Fibroblast of upper back skin (primary cell): ENCODE results near the gene MACROH2A2.
"Not testable (repeated sequence)": the region's sequence is repeated elsewhere in the genome, so short reads cannot be mapped to it uniquely, and the experiment has no call there.

Experiments used
- DNase-seq: peaks from one replicate; pipeline ENCODE4 v3.0.0-alpha.2; 2013

The MACROH2A2 gene

DNA sequence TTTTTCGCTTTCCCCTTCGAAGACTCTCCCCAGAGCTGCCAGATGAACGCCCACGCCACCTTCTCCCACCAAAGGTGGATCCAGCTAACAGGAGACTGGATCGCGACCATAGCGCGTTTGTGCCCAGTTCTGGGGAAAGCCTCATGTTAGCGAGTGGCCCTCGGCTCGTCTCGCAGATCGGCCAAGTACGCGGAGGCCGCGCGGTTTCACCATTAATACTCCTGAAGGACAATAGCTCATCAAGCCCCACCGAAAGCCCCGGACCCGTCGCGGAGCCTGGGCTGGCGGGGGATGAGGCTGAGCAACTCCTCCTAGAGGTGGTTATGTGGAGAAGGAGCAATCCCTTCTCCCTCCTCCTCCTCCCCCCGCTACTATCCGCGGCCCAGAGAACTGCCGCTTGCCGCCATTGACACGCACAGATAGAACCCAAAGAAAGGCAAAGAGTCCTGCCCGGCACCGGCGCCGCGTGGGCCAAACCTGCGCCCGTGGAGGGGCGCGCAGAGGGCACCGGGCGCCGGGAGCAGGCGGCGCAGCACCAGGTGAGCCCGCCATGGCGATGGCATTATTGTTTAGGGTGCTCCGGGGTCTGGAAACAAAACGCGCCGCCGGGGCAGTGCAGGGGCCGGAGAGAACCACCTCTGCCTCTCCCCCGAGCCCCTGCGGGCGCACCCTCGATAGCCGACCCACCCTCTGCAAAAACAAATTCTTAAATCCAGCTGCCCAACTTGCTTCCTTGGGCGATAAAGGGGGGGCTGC is at the start of gene MACROH2A2:
MACROH2A2 (plus strand) TSS at position 385 of the 756 bp plus-strand sequence. CDS start 22,813 bp downstream, outside the sequence.
- DNase-seq: peak; percentile 74

GRCh38 chr10:70007116-70007820 is 45.4 kb upstream of the MACROH2A2 start:
- DNase-seq: no peak

GRCh38 chr10:70031215-70031614 is 21.4 kb upstream of the MACROH2A2 start:
- DNase-seq: no peak

DNA sequence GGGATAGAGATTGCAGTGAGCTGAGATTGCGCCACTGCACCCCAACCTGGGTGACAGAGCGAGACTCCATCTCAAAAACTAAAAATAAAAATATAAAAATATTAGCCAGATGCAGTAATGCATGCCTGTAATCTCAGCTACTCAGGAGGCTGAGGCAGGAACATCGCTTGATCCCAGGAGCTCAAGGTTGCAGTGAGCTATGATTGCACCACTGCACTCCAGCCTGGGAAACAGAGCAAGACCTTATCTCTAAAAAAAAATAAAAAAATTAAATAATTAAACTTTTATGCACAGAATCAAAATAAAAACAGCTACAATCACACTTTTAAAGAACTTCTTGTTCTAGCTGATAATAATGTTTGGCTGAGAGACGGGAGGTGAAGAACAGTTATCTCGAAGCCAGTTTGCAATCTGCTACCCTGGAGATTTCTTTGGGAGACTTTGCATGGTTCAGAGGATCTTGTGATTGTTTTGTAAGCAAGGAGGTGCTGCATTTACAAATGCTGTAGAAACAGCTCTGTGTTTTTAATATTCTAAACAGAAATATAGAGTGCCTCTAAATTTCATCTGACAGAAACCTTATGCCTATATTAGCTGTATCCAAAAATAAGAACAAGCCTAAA is 19.9 kb upstream of the MACROH2A2 start:
- DNase-seq: no peak

GRCh38 chr10:70034232-70034631 is 18.4 kb upstream of the MACROH2A2 start:
- no peak for DNase-seq

- no peak for DNase-seq
These were observed 17.1 kb upstream of the MACROH2A2 start for GRCh38 chr10:70035531-70035930.

- no peak for DNase-seq
These were observed 13.7 kb upstream of the MACROH2A2 start for GRCh38 chr10:70038923-70039322.

GRCh38 chr10:70041016-70041415 is 11.6 kb upstream of the MACROH2A2 start:
- DNase-seq: no peak

DNA sequence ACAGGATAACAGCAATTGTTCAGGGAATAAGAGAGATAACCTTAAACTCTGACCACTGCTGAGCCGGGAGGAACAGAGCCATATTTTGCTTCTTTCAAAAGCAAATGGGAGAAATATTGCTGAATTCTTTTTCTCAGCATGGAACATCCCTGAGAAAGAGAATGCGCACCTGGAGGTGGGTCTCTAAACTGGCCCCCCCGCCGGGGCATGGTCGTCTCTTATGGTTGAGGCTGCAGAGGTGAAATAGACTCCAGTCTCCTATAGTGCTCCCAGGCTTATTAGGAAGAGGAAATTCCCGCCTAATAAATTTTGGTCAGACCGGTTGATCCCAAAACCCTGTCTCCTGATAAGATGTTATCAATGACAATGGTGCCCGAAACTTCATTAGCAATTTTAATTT is 10.9 kb upstream of the MACROH2A2 start:
- not testable (repeated sequence) for DNase-seq

DNA sequence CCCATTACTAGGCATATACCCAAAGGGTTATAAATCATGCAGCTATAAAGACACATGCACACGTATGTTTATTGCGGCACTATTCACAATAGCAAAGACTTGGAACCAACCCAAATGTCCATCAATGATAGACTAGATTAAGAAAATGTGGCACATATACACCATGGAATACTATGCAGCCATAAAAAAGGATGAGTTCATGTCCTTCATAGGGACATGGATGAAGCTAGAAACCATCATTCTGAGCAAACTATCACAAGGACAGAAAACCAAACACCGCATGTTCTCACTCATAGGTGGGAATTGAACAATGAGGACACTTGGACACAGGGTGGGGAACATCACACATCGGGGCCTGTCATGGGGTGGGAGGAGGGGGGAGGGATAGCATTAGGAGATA is 5.6 kb upstream of the MACROH2A2 start:
- DNase-seq: not testable (repeated sequence)

DNA sequence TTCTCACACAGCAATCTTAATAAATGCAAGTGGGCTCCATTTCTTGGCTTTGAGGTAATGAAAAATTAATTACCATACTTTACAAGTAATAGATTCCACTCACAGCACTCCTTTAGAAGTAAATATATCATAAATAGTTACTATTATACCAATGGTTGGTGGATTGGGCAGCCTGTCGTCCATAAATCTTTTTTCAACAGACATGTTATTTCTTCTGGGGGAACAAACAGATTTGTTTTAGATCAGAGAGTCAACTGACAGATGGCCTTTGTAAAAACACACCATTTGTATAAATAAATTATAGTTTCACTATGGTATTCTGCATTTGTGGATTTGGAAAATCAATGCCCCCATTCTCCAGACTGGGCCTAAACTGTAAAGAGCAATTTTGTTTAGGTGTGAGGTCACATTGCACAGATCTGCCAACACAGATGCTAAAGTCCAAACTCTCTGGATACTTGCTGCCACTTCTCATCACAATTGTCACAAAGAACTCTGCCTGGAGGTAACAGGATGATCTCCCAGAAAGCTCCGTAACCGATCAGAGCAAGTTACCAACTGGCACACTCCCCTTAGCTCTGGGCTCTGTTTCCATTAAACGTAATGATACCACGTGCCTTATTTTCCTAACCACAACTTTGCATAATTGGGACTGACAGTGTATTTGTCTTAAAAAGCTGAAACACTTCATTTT is 4.5 kb upstream of the MACROH2A2 start:
- no peak for DNase-seq

- no peak for DNase-seq
These were observed 798 bp upstream of the MACROH2A2 start for GRCh38 chr10:70051848-70052247.

- peak; percentile 7 for DNase-seq
These were observed 683 bp downstream of the MACROH2A2 start for GRCh38 chr10:70053218-70053840.

- peak; percentile 19 for DNase-seq
These were observed 1.2 kb downstream of the MACROH2A2 start for GRCh38 chr10:70053841-70054288.

DNA sequence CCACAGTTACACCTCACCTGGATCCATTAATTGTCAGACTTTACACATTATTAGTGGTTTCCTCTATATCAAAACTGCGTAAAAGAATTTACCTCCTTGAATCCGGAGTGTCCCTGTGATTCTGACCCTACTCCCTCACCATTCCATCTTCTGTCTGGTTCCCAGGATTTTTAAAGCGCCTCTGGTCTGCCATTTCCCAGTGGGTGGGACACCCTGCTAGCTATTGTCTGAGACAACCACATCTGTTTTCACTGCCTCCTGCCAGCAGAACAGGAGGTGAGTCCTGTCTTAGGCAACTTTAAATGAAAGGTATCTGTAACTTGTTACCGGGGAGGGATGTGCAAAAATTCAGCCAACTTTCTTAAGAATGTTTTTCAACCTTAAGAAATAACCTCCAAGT is 2.3 kb downstream of the MACROH2A2 start:
- no peak for DNase-seq

DNA sequence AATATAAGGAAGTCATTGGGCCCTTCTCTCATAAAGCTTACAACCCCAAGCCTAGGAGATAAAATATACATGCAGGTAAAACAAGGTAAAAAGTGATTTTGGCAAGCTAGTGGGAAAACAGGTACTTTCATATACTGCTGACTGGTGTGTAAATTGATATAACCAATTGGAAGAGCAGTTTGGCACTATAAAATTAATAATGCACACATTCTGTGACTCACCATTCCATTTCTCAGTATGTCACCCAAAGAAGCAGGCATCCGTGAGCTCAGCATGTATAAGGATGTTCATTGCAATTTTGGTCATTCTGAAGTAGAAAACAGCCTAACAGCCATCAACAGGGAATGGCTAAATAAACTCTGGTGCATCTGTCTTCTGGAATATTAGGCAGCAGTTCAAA is 2.9 kb downstream of the MACROH2A2 start:
- DNase-seq: peak; percentile 53

DNA sequence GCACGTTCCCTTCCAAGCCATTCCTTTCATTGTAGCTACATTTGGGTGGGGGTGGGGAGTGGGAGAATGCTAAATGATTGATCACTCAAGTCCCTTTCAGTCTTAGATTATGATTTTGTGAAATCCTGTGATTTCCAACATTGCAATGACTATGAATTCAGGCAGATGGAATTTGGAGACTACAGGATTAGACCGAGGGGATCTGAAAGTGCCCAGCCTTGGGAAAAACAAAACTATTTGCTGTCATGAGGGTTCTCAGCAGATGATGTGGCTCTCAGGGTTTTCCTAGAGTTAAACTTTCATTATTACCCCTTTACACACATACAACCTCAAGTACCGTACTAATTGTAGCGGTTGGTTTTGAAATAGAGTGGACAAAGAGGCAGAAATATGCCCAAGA is 4.7 kb downstream of the MACROH2A2 start:
- DNase-seq: peak; percentile 28

DNA sequence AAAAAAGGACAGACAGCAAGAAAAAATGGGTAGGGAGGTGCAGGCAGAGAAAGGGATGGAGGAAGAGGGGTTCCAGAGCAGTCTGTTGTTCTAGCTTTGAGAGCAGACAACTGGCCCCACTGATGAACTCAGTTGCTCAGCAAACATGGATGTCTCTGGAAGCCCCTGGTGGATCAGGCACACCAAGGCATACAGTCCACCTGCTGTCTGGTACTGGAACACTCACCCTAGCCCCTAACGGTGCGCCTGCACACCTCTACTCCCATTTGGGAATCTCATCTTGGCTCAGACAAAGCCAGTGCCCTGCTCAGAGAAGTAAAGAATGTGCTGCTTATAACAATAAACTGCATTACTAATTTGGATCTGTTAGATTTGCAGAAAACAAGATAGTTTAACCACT is 7.7 kb downstream of the MACROH2A2 start:
- DNase-seq: no peak

DNA sequence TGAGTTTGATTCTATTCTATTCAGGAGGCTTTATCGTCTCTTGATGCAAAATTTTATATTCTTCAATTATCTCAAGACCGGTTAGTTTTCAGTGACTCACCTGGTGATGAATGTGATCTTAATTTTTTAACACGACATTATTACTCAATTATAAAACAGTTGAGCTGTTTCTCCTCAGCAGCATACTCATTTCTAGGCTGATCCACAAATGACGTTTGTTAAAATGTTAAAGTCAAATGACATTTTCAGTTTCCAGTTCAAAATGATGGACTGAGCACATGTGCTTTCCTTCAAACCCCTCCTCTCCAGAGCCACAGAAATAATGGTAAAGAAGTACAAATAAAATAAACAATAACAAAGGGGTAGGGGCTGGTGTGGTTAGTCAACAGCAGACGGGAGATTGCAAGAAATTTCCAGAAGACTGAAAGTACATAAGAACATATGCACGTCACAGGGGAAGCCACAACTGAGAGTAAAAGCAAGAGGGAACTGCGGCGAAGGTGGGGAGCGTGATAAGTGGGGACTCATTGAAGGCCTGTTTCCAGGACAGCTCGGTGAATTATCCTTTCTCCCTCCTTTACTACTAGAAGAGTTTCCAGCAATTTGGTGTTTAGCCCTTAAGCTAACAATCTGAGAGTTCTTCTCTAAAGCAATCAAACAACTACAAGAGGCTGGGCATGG is 10.9 kb downstream of the MACROH2A2 start:
- no peak for DNase-seq

- peak; percentile 9 for DNase-seq
These were observed 11.8 kb downstream of the MACROH2A2 start for GRCh38 chr10:70064486-70064885.

- no peak for DNase-seq
These were observed 13.5 kb downstream of the MACROH2A2 start for GRCh38 chr10:70066190-70066589.

DNA sequence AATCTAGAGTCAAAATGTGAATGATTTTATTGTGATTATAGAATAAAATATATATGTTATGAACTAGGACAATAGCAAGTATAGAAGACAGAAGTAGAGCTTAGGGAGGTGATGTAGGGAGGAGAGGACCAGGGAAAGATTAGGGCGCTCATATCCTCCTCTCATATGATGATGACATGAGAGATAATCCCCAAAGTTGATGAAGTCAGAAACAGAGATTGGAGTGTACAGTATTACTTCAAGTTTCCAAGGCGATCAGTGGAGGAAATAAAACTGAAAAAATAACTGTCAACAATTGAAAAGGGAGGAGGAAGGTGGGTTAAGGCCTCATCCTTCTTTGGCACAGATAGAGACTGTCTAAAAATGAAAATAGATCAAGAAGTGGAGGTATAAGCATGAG is 14.9 kb downstream of the MACROH2A2 start:
- no peak for DNase-seq
